Fibroblast of skin of abdomen (primary cell): ENCODE measurements around the gene TMEM273. TPM values are rescaled to one million over a fixed set of nuclear protein-coding genes. Genes with fewer than 3 reads are reported as not detected.

Source experiments
- DNase-seq: peaks from one replicate; pipeline ENCODE4 v3.0.0-alpha.2; 2013
- polyA plus RNA-seq, 2 experiments: library from polyadenylated mRNA; unstranded; fragments of 120-200 nt; gene quantifications; one replicate each; pipeline ENCODE4 v1.2.1, GENCODE V29; 2013; ENCODE audit not compliant: insufficient read length in 2 of 2

The TMEM273 gene, protein sequence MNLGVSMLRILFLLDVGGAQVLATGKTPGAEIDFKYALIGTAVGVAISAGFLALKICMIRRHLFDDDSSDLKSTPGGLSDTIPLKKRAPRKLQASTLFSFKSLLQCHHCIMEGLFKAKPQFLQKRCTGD
- not detected for polyA plus RNA-seq (2013, experiment 1 of 2; ENCODE audit: insufficient read length)
- not detected for polyA plus RNA-seq (2013, experiment 2 of 2; ENCODE audit: insufficient read length)

DNA sequence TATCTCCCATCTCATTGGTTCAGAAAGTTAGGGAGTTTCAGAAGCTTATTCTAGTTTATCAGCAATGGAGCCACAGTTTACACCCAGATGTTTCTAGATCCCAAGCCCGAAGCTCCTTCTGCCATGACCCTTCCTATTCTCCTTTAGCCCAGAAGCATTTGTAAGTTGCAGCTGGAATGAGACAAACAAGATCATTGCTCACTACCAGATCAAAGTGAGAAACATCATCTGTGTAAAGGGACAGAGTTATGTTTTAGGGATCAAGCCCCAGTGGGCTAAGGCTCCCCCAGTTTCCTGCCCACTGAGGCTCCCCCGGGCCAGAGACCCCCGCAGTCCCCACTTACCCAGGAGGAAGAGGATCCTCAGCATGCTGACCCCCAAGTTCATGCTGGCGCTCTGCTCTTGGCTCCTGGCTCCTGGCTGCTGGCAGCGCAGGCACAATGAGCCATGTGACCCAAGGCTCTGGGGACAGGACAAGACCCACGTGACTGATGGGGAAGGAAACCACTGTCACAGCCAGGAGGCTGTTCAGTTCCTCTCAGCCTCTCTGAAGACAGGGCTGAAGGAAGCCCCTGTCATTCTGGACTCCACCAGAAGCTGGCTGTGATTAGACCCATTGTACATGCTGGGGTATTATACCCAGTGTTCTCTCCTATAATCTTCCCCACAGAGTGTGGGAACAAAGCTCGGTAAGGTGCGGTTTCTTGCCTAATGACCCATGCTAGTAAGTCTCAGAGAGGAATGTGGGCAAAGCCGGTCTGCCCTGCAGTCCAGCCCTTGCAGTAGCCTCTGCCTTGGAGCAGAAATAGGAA lies at the start of gene TMEM273:
TSS of gene TMEM273 (minus strand) at position 442 of the 812 bp plus-strand sequence. CDS start at position 387, 55 bp downstream.
- no peak for DNase-seq

DNA sequence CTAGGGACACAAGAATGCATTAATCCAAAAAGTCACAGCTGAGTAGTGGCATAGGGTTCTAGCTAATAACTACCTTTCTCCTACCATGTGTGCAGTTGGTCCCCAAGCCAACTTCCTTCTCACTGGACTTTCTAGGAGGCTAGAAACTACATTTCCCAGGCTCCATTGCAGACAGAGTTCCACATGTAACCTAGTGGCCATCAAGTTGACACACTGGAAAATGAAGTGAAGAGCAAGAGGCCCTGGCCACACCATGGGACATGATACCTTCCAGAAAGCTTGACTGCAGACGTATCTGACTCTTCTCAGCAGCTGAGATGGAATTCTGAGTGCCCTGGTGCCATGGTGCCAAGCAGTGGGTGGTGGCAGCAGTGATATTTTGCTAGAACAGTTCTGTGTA lies 49.8 kb upstream of the TMEM273 start:
- no peak for DNase-seq

- no peak for DNase-seq
These were observed 47.2 kb upstream of the TMEM273 start for GRCh38 chr10:49235392-49235791.

DNA sequence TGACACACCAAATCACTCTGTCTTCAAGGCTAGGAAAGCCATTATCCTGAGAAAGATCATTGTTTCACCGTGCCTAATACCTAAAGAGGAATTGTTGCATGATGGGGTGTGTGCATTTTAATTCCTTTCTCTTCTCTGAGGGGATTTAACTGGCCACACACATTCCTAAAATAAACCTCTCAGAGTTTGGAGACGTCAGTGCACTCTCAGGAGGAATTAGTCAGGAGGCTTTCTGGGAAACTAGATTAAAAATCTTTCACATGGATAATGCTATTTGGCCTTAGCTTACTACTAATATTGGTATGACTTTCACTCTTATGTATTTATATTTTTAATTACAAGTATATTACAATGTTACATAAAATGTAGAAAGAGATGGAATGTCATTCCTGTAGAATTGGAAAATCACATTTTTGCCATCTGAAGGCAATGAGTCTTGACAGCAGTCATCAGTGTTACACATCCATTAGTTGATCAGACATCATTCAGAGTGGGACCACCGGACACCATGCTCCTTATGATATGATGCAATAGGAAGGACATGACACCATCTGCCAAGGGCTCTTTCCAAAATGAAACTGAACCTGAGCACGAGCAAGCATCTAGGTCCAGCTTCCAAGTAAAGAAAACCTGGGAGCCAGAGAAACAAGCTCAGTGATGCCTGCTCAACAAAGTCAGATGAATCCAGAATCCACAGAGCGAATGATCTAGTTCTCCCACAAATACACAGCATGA lies 43.1 kb upstream of the TMEM273 start:
- no peak for DNase-seq

DNA sequence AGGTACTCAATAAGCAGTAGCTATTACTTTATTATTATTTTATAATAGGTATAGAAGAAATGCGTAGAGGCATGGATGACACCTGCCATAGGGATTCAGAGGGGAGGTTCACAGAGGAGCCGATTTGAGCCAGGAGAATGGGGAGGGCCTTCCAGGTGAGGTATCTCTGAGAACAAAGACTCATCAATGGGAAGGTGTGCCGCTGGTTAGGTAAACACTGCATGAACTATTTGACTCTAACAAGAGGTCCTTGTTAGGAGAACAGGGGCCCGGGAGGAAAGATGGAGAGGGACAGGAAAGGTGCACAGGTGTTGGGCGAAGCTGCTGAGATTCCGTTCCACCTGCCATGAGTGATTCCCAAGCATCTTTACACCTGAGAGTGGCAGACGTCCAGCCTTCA lies 41.8 kb upstream of the TMEM273 start:
- DNase-seq, result no peak

DNA sequence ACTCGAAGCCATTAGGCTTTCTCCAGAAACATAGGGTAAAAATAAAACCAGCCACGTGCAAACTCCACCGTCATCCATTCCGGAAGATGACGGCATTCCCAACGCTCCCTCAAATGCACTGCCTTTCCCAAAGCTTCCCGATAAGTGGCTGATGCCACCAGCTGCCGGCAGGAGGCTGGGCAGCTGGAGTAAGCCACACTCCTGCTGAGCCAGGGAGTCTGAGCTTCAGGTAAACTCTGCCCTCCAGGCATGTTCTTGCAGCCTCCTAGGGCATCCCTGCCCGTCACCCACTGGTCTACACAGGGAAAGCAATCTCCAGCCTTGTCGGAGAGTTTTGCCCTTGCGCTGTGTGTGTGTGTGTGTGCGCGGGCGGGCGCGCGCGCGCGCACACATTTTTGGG lies 40.5 kb upstream of the TMEM273 start:
- DNase-seq, result no peak

DNA sequence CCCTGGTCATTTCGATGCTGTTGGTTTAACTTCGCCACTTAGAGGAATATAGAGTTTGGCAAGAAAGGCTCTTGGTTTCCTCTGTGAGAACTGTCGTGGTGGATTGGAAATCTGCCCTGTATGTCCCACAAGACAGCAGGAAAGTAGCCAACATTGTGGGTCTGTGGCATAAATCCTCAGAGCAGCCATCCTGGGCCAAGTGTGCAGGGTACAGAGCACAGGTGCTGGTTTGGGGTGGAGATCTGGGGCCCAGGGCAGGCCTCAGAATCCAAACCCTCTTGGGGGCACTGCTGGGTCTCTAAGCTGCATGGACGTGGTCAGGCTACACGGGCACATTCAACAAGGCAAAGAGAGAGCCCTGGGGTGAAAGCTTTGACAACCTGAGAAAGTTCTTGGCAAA lies 39.2 kb upstream of the TMEM273 start:
- no peak for DNase-seq

GRCh38 chr10:49226594-49226993 lies 38.4 kb upstream of the TMEM273 start:
- DNase-seq, result no peak

GRCh38 chr10:49225218-49225876 lies 37.2 kb upstream of the TMEM273 start:
- DNase-seq, result no peak

DNA sequence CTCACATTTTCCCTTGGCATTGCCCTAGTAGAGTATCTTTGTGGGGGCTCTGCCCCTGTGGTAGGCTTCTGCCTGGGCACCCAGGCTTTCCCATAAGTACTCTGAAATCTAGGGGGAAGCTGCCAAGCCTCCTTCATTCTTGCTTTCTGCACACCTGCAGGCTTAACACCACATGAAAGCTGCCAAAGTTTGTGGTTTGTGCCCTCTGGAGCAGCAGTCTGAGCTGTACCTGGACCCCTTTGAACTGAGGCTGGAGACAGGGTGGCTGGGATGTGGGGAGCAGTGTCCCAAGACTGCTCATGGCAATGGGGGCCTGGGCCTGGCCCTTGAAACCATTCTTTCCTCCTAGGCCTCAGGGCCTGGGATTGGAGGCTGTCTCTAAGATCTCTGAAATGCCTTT lies 35.0 kb upstream of the TMEM273 start:
- no peak for DNase-seq

DNA sequence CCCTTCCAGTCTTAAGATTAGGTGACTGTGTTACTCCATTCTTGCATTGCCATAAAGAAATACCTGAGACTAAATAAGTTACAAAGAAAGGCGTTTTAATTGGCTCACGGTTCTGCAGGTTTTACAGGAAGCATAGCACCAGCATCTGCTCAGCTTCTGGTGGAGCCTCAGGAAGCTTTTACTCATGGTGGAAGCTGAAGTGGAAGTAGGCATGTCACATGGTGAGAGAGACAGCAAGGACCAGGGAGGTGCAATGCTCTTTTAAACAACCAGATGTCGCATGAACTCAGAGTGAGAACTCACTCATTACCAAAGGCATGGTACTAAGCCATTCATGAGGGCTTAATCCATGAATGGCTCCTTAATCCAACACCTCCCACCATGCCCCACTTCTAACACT lies 34.0 kb upstream of the TMEM273 start:
- DNase-seq, result no peak

DNA sequence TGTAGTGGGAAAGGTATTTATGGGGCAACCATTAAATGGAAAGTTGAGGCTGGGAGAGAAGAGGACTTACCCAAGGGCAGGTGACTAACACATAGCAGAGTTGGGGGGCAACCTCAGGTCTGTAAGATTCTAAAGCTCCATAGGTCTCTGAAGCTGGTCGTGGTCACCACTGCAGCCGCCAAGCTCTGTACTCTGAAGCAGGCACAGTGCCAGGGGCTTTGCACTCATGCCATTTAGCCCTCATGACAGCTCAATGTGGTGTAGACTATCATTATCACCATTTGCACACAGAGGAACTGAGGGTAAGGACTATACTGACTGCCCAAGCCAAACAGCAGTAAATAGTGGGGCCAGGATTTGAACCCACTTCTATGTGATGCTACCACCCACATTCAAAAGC lies 32.5 kb upstream of the TMEM273 start:
- no peak for DNase-seq

DNA sequence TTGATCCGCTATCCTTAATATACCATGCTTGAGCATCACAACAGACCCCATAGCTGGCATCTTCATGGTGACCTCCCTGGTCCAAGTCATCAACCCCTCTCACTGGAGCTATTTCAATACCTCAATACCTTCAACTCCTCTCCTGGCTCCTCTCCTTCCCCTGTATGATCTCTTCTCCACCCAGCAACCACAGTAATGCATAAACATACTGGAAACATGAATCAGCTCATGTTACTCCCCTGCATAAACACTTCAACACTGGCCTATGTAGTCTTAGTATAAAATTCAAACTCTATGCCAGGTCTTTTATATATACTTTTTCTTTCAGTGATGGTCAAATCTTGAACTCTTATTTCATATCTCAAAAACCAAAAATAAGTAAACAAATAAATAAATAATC lies 31.8 kb upstream of the TMEM273 start:
- peak; percentile 38 for DNase-seq

- DNase-seq, result no peak
These were observed 31.1 kb upstream of the TMEM273 start for GRCh38 chr10:49219248-49219647.

GRCh38 chr10:49218480-49218879 lies 30.3 kb upstream of the TMEM273 start:
- DNase-seq, result no peak

- DNase-seq, result no peak
These were observed 29.5 kb upstream of the TMEM273 start for GRCh38 chr10:49217645-49218044.

DNA sequence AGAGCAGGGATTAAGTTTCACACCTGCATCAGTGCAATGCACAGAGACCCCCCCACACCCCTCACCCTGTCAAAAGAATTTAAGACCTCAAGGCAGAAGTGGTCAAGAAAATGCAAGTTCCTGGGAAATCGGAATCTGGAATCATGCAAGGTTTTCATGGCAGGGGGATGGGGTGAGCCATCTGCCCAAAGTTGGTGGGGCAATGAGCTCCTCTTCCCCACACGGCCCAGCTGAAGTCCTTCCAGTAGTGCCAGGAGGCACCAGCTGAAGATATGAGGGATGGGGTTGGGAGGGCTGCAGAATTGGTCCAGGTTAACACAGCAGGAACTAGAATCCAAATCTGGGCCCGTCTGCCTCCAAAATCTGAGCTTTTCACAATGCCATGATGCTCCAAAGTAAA lies 25.0 kb upstream of the TMEM273 start:
- no peak for DNase-seq

GRCh38 chr10:49212783-49213182 lies 24.6 kb upstream of the TMEM273 start:
- no peak for DNase-seq

GRCh38 chr10:49212076-49212475 lies 23.9 kb upstream of the TMEM273 start:
- DNase-seq, result no peak

- DNase-seq, result no peak
These were observed 20.8 kb upstream of the TMEM273 start for GRCh38 chr10:49208996-49209395.

- DNase-seq, result no peak
These were observed 19.8 kb upstream of the TMEM273 start for GRCh38 chr10:49207936-49208487.

DNA sequence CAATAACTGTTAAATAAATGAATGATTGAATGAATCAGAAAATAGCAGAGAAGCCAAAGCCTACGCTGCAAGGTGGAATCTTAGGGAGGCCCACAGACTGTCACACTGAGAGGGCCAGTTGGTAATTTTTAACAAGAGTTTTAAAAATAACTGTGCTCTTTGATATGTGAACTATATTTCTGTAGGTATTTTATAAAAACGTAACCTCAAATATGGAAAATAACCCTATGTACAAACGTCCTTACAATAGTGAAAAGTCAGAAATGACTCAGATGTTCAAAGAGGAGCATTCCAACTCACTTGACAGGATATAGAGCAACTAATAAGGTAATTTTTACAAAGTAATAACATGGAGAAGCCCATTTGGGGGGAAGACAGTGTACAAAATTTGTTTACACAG lies 18.9 kb upstream of the TMEM273 start:
- no peak for DNase-seq

DNA sequence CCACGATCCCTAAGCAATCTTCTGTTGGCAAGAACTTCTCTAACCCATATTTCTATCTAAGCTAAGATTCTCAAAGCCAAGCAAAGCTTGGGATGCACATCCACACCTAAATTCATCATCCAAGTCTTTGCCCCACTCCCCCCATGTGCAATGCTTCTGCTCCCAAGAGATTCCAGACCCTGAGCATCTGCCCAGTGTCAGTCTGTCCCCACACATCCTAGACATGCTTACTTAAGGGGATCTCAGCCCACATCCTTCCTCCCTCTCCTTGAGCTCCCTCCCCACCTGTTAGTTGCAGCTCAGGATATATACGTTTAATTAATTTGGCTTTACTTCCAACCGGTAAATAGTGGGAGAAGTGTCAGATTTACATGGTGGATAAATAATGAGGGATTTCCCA lies 17.0 kb upstream of the TMEM273 start:
- no peak for DNase-seq
